ENCODE results near the gene TBCEL.
"Not testable (repeated sequence)": the region's sequence is repeated elsewhere in the genome, so short reads cannot be mapped to it uniquely, and the experiment has no call there.

Gene TBCEL

DNA sequence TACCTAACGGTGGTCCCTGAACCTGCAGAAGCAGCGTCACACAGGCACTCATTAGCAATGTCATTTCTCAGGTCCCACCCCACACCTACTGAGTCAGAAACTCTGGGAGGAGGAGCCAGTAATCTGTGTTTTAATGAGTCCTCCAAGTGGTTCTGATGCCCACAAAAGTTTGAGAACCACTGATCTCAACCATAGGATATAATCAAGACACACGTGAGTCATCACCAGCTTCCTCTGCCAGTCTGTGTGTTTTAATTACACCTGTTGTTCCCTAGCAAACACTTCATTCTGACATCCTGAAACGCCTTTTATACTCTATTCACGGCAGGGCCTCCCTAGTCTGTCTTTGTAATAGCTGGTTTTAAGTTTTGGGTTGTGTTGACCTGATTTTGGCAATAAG lies 82.9 kb downstream of the TBCEL start:
- no peak for DNase-seq (ENCODE audit: low spot score)

DNA sequence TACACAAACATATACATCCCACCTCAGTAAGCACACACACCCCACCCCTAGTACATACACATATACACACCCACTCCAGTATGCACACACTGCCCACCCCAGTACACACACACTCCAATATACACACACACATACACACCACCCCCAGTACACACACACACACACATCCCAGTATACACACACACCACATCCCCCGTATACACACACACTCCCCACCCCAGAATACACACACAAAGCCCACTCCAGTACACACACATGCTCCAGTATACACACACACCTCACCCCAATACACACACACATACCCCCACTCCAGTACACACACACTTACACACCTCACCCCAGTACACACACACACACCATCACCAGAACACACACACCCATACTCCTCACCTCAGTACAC lies 84.5 kb downstream of the TBCEL start:
- no peak for DNase-seq (ENCODE audit: low spot score)

DNA sequence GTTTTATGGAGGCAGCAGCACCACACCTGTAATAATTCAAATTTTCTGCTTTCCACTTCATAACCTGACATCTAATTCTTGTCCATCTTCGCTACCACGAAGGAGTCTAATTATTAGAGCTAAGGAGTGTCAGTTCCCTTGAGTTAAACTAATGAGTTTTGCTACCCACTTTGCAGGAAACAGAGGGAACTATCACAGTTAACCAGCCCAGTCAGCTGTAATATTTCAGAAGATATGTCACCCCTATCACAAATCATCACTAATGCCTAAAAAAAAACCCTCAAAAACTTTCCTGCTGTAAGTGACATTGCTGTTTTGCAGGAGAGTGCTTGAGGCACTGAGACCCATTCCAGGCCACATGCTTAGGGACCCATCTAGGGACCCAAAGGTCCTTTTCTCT lies 85.6 kb downstream of the TBCEL start:
- no peak for DNase-seq (ENCODE audit: low spot score)

DNA sequence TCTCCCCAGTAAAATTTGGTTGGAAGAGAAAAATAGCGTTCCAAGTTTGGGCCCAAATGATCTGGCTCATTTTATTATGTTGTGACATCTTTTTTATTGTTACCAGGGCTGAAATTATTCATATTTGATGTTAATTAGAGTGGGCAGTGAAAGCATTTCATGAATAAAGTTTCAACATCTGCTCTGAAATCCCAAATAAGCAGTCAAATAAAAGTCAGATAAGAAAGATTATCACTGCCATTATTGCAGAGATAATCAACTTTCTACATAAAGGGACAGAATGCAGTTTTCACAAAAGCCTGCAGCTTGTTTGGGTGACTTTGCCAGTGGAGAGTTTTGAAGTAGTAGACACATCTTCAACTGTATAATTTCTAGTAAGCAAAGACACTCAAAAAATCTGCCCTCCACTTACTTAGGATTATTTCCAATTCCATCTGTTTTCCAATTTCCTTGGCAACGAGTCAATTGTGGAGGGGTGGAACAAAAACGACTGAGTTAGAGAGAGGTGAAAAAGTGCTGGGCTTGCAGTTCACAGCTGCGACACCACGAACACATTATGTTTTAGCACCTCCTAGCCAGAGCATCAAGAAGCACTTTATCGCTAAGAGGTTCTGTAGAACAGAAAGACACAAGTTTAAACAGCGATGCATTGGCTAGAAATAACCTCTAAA lies 86.1 kb downstream of the TBCEL start:
- DNase-seq (ENCODE audit: low spot score): no peak

DNA sequence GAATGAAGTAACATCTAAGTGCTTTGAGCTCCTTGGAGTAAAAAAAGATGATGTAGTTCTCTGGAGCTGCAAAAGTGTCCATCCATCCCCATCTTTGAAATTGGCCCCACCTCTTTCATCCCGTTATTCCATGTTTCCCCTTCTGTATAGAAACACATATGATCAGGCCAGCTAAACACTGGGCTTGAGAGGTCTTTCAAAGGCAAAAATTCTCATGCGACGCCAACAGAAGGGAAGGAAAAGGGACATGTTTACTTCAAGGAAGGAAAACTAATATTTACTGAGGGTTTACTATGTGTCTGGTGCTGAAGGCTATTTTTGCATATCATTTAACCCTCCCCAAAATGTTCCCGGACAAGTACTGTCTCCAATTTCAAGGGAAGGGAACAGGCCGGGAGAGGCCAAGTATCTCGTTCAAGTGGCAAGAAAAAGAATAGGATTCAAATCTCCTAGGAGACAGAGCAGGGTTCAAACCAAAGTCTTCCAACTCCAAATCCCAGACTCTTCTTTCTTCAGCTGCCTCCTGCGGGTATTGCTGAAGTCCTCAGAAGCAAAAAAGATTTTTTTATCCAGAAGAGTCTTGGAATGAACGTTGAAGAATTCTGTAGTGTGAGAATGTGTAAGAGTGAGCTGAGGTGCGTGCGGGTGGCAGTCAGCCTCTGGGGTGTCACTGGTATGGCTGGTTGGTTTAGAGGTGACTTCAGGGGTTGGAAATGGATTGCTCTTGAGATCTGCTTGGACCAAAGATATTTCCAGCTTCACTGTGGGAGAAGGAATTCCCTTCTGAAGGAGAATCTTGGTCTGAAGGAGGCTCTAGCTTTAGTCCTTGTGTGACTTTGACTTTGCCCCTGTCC lies 87.2 kb downstream of the TBCEL start:
- no peak for DNase-seq (ENCODE audit: low spot score)

DNA sequence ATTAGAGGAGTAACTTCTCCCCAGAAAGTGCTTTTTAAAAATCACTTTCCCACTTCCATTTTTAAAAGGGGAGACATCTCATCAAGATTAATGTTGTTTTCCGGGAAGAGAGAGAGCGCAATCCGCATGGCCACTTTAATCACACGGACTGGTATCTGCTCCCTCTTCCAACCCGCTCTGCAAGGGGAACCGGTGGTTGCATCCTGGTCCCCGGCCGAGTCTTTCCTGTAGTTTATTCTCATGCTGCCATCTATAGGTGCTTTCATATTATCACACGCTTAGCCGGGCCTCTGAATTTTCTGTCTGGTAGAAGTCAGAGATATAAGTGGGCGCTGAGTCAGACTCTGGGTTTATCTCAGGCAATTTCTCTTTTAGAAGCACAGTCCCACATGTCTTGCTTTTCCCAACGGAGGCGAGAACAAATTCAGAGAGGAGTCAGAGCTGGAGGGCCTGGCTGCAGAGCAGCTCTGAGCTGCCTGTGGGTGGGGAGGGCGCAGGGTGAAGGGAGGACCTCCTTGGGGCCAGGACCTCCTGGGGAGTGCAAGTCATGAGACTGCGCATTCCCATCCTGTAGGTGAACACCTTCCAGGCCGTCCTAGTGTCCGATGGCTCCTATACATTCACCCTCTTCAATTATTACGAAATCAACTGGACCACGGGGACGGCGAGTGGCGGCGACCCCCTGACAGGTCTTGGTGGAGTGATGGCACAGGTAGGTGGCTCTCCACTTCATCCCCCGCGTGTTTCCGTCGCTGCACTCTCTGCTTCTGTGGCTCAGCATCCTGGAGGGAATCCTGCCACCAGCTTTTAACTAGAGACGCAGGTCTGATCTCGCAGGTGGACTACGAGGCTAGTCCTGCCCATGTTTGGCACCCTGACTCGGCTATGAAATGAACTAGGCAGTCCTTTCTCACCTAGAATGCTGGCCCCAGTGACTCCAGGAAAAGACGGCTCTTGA lies 88.9 kb downstream of the TBCEL start:
- DNase-seq (ENCODE audit: low spot score): peak; percentile 12

DNA sequence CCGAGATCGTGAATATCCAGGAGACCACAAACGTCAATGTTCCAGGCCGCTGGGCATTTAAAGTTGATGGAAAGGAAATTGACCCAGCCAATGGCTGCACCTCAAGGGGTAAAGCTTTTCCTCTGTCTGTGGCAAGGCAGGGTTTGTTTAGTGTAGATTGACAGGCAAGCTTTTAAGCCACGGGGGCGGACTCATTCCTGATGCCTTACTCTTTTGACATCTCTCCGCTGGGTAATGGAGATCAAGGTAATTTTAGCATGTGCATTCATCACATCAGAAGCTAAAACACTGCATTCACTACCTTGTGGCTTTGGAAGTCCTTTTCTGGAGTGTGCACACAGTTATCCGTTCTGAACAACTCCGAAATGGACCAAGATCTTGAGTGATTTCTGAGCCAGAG lies 89.7 kb downstream of the TBCEL start:
- no peak for DNase-seq (ENCODE audit: low spot score)

DNA sequence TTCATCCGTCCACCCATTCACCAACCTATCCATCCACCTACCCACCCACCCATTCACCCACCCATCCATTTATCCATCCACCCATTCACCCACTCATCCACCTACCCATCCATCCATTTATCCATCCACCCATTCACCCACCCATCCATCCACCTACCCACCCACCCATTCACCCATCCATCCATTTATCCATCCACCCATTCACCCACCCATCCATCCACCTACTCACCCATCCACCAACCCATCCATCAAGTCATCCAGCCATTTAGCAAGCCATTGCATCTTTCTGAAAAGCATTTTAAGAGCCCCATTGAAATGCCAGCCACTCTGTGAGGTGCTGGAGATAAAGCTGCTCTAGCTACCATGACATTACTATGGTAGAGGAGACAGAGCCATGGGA lies 91.1 kb downstream of the TBCEL start:
- not testable (repeated sequence) for DNase-seq (ENCODE audit: low spot score)

DNA sequence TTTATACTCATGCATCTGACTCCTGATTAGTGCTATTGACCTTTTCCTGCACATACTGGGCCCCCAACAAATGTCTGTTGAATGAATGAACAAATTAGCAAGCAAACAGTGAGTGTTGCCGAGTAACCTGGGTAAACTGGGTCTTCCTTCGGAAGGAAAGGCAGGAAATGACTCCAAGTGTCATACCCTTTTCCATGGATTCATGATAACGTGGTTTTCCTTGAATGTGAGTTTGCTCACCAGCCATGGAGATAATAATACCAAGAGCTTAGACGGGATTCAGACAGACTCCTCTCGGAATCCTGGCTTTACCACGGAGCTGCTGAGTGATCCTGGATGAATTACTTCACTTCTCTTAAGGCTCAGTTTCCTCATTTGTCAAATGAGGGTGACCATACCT lies 93.9 kb downstream of the TBCEL start:
- DNase-seq (ENCODE audit: low spot score): no peak

DNA sequence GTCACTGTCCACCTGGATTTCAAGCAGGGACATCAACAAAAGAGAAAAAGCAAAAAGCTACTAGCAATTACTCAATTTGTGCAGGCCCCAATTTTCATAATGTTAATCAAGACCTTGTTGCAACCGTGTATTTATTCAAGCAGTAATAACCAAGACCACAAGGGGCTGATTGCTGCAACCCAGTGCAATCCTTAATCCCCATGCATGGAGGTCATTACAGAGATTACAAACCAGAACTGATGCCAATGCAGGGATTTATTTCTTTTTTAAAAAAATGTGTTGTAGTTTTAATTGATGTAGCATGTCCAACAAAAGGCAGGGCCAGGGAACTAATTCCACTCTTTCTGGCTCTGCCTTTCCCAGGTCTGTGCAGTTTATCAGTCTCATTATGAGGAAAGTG lies 95.5 kb downstream of the TBCEL start:
- no peak for DNase-seq (ENCODE audit: low spot score)

DNA sequence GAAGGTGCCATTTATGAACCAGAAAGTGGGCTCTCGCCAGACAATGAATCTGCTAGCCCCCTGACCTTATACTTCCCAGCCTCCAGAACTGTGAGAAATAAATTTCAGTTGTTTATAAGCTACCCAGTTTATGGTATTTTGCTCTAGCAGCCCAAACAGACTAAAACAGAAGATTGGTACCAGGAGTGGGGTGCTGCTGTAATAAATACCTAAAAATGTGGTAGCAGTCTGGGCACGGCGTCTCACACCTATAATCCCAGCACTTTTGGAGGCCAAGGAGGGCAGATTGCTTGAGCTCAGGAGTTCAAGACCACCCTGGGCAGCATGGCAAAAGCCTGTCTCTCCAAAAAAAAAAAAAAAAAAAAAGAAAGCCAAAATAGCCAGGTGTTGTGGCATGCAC lies 98.4 kb downstream of the TBCEL start:
- no peak for DNase-seq (ENCODE audit: low spot score)

DNA sequence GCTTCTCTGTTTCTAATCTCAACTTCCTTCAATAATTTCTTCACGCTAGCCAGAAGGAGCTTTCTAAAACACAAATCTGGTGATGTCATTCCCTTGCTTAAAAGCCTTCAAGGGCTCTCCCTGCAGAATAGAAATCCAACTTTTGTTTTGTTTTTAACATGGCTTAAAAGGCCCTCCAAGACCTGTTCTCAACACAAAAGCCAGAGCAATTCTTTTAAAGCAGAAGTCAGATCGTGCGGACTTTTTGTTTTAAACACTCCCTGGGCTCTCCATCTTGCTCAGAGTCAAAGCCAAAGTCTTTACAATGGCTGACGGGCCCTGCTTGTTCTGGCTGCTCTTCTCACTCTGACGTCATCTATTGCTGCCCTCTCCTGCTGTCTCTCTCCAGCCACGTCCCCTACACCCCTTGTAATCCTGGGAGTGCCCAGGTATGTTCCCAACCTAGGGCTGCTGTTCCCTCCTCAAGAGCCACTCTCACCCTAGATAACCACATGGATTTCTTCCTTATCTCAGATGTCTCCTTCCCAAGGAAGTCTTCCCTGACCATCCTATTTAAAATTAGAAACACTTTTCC lies 99.7 kb downstream of the TBCEL start:
- DNase-seq (ENCODE audit: low spot score): no peak

DNA sequence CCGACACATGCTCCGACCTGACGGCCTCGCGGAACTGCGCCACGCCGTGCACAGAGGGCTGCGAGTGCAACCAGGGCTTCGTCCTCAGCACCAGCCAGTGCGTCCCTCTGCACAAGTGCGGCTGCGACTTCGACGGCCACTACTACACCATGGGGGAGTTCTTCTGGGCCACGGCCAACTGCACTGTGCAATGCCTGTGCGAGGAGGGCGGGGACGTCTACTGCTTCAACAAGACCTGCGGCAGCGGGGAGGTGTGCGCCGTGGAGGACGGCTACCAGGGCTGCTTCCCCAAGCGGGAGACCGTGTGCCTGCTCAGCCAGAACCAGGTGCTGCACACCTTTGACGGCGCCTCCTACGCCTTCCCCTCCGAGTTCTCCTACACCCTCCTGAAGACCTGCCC lies 103.9 kb downstream of the TBCEL start:
- no peak for DNase-seq (ENCODE audit: low spot score)

DNA sequence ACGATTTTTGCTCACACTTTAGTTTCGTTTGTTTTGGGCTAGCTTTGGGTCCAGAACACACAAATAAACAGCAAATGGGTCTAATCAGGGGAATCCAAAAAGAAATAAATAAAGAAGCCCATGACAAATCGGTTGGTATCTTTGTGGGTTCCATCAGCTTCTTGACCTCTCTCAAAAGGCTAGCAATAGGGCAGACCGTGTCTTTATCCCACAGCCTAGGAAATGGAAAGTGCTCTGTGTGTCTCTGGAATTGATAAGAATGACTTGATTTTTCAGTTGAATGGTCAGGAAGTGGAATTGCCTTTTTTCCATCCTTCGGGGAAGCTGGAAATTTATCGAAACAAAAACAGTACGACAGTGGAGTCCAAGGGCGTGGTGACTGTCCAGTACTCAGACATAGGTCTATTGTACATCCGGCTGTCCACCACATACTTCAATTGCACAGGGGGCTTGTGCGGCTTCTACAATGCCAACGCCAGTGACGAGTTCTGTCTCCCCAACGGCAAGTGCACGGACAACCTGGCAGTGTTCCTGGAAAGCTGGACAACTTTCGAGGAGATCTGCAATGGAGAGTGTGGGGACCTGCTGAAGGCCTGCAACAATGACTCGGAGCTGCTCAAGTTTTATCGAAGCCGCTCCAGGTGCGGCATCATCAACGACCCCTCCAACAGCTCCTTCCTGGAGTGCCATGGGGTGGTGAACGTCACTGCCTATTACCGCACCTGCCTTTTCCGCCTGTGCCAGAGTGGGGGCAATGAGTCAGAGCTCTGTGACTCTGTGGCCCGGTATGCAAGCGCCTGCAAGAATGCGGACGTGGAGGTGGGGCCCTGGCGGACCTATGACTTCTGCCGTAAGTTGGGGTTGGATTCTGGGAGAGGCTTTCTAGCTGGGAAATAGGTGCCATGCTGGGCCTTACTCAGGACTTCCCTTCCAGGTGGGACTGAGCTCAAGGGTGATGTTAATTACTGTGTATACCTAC lies 105.7 kb downstream of the TBCEL start:
- no peak for DNase-seq (ENCODE audit: low spot score)

DNA sequence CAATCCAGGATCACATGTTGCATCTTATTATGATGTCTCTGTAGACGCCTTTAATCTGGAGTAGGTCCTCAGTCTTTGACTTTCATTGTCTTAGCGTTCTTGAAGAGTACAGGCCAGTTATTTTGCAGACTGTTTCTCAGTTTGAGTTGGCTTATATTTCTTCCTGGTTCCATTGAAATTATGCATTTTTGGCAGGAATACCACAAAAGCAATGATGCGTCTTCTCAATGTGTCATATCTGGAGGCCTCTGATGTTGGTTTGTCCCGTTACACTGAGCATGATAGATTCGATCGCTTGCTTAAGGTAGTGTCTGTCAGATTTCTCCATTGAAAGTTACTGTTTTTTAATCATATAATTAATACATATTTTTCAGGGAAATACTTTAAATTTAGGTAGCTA lies 107.8 kb downstream of the TBCEL start:
- DNase-seq (ENCODE audit: low spot score): no peak

DNA sequence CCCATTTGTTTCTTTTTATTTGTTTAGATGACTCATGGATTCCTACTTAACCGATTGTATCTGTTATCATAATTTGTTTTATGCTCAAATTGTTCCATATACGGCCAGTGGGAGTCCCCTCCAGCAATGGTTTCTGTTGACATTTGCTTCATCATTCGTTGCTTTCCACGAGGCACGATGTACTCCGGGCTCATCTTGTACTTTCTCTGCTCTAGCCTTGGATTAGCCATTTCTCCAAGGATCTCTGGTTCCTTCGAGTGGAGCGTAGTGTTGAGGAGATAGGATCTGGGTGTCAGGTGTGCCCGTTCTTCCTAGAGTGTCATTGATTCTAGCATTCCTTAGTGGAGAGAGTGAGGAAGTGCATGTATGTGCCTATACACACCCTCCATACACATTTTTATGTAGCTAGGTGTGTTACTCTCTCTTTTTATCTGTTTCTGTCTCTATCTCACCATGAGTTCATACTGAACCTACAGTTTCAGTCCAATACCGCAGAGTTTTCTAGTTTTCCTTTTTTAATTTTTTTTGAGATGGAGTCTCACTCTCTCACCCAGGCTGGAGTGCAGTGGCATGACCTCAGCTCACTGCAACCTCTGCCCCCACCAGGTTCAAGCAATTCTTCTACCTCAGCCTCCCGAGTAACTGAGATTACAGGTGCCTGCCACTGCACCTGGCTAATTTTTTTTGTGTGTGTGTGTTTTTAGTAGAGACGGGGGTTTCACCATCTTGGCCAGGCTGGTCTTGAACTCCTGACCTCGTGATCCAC lies 108.5 kb downstream of the TBCEL start:
- DNase-seq (ENCODE audit: low spot score): no peak

DNA sequence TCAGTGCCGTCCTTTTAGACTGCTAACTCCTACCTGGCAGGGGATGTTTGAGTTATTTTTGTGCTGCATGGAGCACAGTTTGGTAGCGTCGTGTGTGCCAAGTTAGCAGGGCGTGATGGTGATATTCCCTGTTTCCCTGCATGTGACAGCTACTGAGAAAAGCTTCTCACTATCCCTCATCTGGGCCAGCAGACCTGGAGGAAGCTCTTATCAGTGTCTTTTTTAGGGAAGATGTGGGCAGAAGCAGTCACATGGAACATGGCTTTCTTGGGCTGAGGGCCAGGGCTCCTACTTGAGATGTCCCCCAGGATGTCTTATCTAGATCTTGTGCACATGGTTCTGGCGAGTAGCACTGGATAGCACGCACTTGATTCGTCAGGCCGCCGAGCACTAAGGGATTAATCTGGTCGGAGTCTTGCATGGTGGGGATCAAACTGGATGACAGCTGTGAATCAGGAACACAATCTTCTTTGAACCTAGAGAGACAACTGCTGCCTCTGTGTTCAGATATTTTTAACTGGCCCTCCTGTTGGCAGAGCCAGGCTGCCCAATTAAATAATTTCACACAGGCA lies 110.9 kb downstream of the TBCEL start:
- no peak for DNase-seq (ENCODE audit: low spot score)

DNA sequence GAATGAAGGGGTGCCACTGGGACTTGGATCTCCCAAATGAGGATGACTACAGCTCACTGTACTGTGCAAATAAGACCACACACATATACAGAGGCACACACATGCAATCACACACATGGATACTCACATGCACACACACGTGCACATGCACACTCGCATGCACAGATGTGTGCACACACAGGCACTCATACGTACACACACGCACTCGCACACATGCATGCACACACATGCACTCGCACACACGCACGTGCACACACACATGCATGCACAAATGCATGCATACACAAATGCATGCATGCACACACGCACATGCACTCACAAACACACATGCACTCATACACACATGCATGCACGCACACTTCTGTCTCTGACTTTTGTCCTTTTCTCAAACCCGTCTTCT lies 113.1 kb downstream of the TBCEL start:
- DNase-seq (ENCODE audit: low spot score): no peak

DNA sequence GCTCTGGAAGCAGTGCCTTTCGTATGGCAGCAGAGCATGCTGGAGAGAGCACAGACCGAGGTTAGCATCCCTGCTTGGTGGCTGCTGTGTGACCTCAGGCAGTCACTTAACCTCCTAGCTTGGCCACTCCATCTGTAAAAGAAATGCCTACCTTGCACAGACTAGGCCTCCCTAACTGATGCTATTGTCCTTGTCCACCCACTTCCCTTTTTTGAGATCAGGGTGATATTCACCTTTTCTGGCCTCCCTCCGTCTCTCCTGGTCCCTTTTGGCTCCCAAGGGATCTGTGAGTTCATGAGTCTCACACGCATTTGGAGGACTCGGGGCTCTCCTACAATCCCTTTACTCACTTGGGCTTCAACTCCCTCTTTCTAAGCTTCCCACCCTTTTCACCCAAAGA lies 114.4 kb downstream of the TBCEL start:
- no peak for DNase-seq (ENCODE audit: low spot score)

DNA sequence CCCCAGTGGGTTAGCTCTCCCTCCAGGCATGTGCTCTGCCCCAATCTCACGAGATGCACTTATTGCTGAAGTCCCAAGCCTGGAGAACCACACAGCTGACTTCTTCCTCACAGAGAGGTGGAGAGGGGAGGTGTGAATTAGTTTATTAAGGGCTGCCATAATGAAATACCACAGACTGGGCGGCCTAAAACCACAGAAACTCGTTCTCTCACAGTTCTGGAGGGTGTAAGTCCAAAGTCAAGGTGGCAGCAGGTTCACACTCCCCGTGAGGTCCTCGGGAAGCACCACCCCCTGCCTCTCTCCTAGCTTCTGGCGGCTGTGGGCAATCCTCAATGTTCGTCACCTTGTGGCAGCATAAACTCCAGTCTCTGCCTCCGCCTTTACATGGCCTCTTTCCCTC lies 116.5 kb downstream of the TBCEL start:
- DNase-seq (ENCODE audit: low spot score): no peak

All from CD4-positive, alpha-beta T cell treated with Interleukin-6 at 100 ng/mL for 8 hours (primary cell).